Body of pancreas (tissue), 4 donors: ENCODE results near the gene ARHGAP6.

Experiments
- CTCF ChIP-seq, 7 experiments: fragments of 450-650 bp in 4 of 7; fragments of 200-600 bp in 3 of 7; sonication (generic) in 3 of 7; IDR thresholded peaks; one replicate each; pipeline ENCODE4 v1.5.1; 2016 to 2019; ENCODE audit warnings: antibody characterized with exemption in 7 of 7
- POLR2A ChIP-seq, 3 donors: fragments of 450-650 bp; IDR thresholded peaks; one replicate each; pipeline ENCODE4 v1.6.1; 2016; ENCODE audit warnings: antibody characterized with exemption in 3 of 3, mild to moderate bottlenecking in 2 of 3

GRCh38 chrX:11585174-11585573, 80.5 kb downstream of the ARHGAP6 start:
- TF ChIP-seq CTCF (IDR thresholded peaks at IDR 0.05): no peak
- no peak for TF ChIP-seq POLR2A (IDR thresholded peaks at IDR 0.05)
